ENCODE data around the gene CROCC2.

Gene CROCC2

DNA sequence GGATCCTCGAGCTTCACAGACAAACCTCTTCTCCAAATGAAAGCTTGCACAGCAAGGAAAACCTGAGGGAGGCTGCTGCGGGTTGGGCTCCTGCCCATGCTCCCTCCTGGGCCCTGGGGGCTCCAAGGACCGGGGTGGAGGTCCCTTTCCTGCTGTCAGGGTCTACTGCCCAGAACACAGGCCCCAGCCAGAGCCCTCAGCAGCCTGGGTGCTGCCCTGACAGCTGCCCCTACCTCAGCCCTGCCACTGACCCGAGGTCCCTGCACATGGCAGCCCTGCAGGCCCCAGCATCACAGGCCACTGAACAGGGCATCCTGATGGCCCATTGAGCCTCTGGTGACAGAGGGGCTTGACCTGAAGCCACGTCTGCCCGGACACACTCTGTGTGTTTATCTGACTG lies 41.0 kb downstream of the CROCC2 start:
- Histone ChIP-seq H3K27ac (ENCODE audit: low read length) (no peak overlapping the region), H3K9me3 (ENCODE audit: control insufficient read depth, insufficient read depth, low read length) (no peaks in the 10 kb centered on the region), H3K36me3 (ENCODE audit: control insufficient read depth, insufficient read depth, low read length) (no peaks in the 10 kb centered on the region), H3K27me3 (ENCODE audit: control insufficient read depth, insufficient read depth, low read length) (no peaks in the 10 kb centered on the region), H3K4me3 (ENCODE audit: low read length) (no peak overlapping the region), H3K4me1 (ENCODE audit: control insufficient read depth, insufficient read depth, low read length) (no peaks in the 10 kb centered on the region)
- DNase-seq (ENCODE audit: low read depth, low spot score): no peak
- WGBS (ENCODE audit: insufficient coverage, insufficient read length): no CpG with 5 or more reads among the region's 6 CpGs

DNA sequence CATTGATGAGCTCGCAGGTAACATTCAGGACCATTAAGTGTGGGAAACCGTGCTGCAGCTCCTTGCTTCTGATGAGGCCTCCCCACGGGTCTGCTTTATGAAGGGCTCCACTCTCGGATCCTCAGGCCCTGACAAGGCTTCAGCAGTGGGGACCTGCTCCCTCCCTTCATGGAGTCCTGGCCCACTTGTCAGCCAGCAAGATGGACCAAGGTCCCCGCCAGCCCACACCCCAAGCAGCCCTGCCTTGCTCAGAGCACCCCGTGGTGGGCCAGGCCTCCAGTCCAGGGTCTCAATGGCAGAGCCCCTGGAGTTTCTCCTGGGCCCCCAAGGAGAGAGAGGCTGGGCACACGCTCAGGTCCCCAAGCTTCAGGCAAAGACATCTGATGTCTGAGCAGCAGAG lies 41.5 kb downstream of the CROCC2 start:
- Histone ChIP-seq H3K27me3 (ENCODE audit: control insufficient read depth, insufficient read depth, low read length) (no peaks in the 10 kb centered on the region), H3K4me3 (ENCODE audit: low read length) (no peak overlapping the region), H3K4me1 (ENCODE audit: control insufficient read depth, insufficient read depth, low read length) (no peaks in the 10 kb centered on the region), H3K9me3 (ENCODE audit: control insufficient read depth, insufficient read depth, low read length) (no peaks in the 10 kb centered on the region), H3K36me3 (ENCODE audit: control insufficient read depth, insufficient read depth, low read length) (no peaks in the 10 kb centered on the region), H3K27ac (ENCODE audit: low read length) (no peak overlapping the region)
- WGBS (ENCODE audit: insufficient coverage, insufficient read length): no CpG with 5 or more reads among the region's 7 CpGs
- DNase-seq (ENCODE audit: low read depth, low spot score): no peak

DNA sequence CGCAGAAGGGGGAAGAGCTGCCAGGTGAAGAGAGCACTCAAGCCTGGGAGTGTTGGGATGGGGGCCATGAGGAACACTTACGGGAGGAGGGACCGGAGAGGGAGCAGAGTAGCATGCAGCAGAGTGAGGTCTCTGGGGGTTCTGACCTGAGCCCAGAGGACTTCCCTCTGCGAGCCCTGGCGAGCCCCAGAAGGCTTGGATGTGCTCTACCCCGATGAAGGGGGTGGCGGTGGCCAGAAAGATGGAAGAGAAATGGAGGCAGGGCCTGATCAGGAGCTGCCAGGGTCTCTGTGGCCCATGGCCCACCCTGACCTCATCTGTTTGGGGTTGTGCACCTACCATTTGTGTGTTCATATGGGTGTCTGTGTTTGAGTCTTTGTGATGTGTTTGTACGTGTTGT lies 42.0 kb downstream of the CROCC2 start:
- Histone ChIP-seq H3K27me3 (ENCODE audit: control insufficient read depth, insufficient read depth, low read length) (no peaks in the 10 kb centered on the region), H3K4me1 (ENCODE audit: control insufficient read depth, insufficient read depth, low read length) (no peaks in the 10 kb centered on the region), H3K27ac (ENCODE audit: low read length) (no peak overlapping the region), H3K4me3 (ENCODE audit: low read length) (no peak overlapping the region), H3K36me3 (ENCODE audit: control insufficient read depth, insufficient read depth, low read length) (no peaks in the 10 kb centered on the region), H3K9me3 (ENCODE audit: control insufficient read depth, insufficient read depth, low read length) (no peaks in the 10 kb centered on the region)
- DNase-seq (ENCODE audit: low read depth, low spot score): no peak
- WGBS (ENCODE audit: insufficient coverage, insufficient read length): no CpG with 5 or more reads among the region's 8 CpGs

DNA sequence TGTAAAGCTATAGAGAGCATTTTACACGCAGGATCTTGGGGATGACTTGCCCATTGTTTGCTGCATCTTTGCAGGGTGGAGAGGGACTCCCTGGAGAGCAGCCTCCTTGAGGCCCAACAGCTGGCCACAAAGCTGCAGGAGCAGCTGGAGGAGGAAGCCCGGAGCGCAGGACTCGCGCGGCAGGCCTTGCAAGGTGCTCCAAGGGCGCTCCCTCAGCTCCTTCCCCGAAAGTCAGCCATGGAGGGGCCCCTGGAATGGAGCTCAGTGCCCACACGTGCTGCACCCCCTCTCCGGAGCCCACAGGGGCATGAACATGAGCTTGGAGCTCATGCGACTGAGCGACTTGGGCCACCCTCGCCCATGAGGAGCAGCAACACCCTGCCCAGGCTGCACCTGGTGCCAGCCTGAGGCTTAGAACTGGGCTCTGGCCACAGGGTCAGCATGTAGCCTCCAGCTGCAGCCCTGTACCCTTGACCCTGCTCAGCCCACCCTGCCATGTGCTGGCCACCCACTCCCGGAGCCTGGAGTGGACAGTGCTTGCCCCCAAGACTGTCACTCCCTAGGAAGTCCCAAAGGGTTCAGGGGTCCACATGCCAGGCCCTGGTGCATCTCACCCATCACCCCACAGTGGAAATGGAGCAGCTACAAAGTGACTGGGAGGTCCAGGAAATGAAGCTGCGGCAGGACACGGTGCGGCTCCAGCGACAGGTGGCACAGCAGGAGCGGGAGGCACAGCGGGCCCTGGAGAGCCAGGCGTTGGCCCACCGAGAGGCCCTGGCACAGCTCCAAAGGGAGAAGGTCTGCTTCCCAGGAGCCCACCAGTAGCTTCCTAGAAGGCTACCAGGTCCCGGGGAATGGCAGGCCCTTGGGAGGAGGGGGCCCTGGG lies 43.0 kb downstream of the CROCC2 start:
- Histone ChIP-seq H3K9me3 (ENCODE audit: control insufficient read depth, insufficient read depth, low read length) (no peaks in the 10 kb centered on the region), H3K27ac (ENCODE audit: low read length) (no peak overlapping the region), H3K4me1 (ENCODE audit: control insufficient read depth, insufficient read depth, low read length) (no peaks in the 10 kb centered on the region), H3K36me3 (ENCODE audit: control insufficient read depth, insufficient read depth, low read length) (no peaks in the 10 kb centered on the region), H3K4me3 (ENCODE audit: low read length) (no peak overlapping the region), H3K27me3 (ENCODE audit: control insufficient read depth, insufficient read depth, low read length) (no peaks in the 10 kb centered on the region)
- DNase-seq (ENCODE audit: low read depth, low spot score): no peak
- no CpG with 5 or more reads among the region's 23 CpGs for WGBS (ENCODE audit: insufficient coverage, insufficient read length)

DNA sequence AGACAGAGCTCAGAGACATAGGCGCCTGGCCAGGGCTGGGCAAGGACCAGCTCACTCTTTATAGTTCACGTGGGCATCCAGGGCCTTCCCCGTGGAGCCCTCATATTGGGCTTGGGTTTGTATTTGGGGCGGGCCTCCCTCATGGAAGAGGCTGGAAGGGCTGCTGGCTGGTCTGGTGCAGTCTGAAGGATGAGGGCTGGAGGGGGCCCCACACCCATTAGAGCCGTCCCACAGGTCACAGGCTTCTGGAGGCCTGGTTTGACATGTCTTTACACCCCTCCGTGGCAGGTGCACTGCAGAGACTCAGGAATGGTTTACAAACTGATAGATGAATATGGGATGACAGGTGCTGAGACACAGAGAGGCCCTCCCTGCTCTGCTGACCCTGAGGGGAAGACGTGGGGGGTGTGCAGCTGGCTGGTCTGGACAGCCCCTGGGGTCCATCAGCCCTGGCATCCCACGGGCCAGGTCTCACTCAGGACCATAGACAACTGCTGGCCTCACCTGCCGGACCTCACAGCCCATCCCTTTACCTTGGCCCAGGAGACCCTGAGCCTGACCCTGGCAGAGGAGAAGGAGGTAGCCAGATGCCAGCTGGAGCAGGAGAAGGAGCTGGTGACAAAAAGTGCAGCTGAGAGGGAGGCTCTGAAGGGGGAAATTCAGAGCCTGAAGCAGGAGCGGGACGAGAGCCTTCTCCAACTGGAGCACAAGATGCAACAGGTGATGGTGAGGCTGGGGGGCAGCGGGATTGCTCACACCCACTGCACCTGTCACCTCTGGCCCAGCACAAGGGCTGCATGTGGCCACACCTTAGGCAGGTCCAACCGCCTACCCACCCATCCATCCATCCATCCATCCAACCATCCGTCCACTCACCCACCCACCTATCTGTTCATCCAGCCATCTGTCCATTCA lies 43.9 kb downstream of the CROCC2 start:
- Histone ChIP-seq H3K9me3 (ENCODE audit: control insufficient read depth, insufficient read depth, low read length) (no peaks in the 10 kb centered on the region), H3K27ac (ENCODE audit: low read length) (no peak overlapping the region), H3K4me3 (ENCODE audit: low read length) (no peak overlapping the region), H3K36me3 (ENCODE audit: control insufficient read depth, insufficient read depth, low read length) (no peaks in the 10 kb centered on the region), H3K4me1 (ENCODE audit: control insufficient read depth, insufficient read depth, low read length) (0 out of 2 replicates have a peak, but pooled peaks cover under 1% of the 10 kb centered on the region), H3K27me3 (ENCODE audit: control insufficient read depth, insufficient read depth, low read length) (no peaks in the 10 kb centered on the region)
- DNase-seq (ENCODE audit: low read depth, low spot score): no peak
- WGBS (ENCODE audit: insufficient coverage, insufficient read length): no CpG with 5 or more reads among the region's 14 CpGs

DNA sequence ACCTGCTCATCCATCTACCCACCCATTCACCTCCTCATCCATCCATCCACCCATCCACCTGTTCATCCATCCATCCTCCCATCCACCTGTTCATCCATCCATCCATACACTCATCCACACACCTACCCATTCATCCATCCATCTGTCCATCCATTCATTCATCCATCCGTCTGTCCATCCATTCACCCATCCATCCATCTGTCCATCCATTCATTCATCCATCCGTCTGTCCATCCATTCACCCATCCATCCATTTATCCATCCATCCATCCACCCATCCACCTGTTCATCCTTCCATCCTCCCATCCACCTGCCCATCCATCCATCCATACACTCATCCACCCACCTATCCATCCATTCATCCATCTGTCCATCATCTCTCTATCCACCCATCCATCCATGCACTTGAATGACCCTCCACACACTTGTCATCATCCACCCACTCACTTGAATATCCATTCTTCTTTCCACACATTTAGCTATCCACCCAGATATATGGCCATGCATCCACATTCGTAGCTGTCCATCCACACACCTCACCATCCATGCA lies 45.0 kb downstream of the CROCC2 start:
- no CpG with 5 or more reads among the region's 3 CpGs for WGBS (ENCODE audit: insufficient coverage, insufficient read length)
- Histone ChIP-seq H3K36me3 (ENCODE audit: control insufficient read depth, insufficient read depth, low read length) (no peaks in the 10 kb centered on the region), H3K27ac (ENCODE audit: low read length) (no peak overlapping the region), H3K4me1 (ENCODE audit: control insufficient read depth, insufficient read depth, low read length) (0 out of 2 replicates have a peak, but pooled peaks cover 2% of the 10 kb centered on the region), H3K9me3 (ENCODE audit: control insufficient read depth, insufficient read depth, low read length) (no peaks in the 10 kb centered on the region), H3K4me3 (ENCODE audit: low read length) (no peak overlapping the region), H3K27me3 (ENCODE audit: control insufficient read depth, insufficient read depth, low read length) (no peaks in the 10 kb centered on the region)
- no peak for DNase-seq (ENCODE audit: low read depth, low spot score)

DNA sequence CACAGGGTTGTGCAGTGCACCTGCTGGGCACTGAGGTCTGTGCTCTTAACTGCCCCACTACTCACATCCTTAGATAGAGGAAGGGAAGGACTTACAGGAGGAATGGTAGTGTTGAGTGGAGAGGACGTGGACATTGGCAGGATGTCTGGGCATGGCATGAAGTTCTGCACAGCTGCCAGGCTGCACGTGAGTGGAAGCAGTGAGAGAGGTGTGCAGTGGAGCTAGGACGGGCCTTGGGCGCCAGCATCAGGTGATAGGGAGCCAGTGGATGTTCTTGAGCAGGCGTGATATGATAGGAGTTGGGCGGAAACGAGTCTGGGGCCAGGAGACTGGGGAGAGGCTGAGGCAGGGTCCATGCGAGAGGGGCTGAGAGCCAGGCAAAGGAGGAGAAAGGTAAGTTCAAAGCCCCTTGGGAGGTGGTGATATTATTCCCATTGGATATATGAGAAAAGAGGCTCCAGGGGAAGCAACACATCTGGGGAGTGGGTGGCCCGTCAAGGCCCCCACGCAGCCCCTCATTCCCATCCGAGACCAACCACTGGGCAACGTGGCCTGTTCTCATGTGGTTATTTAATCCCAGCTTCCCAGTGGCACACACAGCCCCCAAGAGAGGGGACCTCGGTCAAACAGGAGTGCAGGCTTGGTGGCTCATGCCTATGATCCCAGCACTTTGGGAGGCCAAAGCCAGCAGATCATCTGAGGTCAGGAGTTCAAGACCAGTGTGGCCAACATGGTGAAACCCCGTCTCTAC lies 46.5 kb downstream of the CROCC2 start:
- no peaks in the 10 kb centered on the region for H3K9me3 ChIP-seq (ENCODE audit: control insufficient read depth, insufficient read depth, low read length)
- H3K27me3 ChIP-seq (ENCODE audit: control insufficient read depth, insufficient read depth, low read length): no peaks in the 10 kb centered on the region
- H3K4me3 ChIP-seq (ENCODE audit: low read length): no peak overlapping the region
- 0 out of 2 replicates have a peak, but pooled peaks cover 2% of the 10 kb centered on the region for H3K4me1 ChIP-seq (ENCODE audit: control insufficient read depth, insufficient read depth, low read length)
- DNase-seq (ENCODE audit: low read depth, low spot score): no peak
- no CpG with 5 or more reads among the region's 14 CpGs for WGBS (ENCODE audit: insufficient coverage, insufficient read length)
- H3K36me3 ChIP-seq (ENCODE audit: control insufficient read depth, insufficient read depth, low read length): no peaks in the 10 kb centered on the region
- no peak overlapping the region for H3K27ac ChIP-seq (ENCODE audit: low read length)

DNA sequence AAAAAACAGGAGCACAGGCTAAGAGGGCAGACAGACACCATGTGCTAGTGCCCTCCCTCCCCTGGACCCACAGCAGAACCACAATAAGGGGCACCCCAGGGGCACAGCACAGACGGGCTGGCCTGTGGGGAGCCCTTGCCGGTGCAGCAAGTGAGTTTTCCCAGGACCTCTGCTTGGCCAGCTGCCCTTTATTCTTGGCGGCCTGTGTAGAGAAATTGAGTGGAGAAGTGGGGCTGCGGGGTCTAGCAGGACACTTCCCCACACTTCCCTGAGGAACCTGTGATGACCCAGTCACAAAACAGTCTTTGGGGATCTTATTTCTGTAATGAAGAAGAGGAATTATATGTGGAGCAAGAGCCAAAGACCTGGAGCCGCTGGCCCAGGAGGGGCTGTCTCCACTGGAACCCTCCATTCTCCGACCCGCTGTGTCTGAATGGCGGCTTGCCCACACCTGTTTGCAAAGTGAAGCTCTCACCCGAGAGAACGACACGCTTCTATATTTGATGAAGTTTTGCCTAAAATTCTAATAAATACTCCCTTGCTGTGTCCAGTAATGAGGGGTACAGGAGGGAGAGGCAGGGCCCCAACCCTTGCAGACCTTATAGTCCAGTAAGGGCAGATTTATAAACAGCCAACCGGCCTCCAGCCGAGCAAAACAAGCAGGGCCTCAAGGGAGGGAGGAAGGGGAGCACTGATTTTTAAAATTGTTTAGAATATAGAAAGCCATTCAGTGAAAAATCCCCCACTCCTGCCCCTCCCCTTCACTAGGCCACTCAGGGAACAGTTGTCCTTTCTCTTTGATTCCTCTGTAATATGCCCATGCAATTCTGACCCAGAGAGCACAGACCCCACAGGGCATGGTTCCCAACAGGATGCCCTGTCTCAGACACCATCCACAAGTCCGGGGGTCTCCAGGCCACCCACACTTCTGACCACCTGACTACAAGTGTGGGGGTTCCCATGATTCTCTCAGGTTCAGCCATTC lies 47.6 kb downstream of the CROCC2 start:
- H3K9me3 ChIP-seq (ENCODE audit: control insufficient read depth, insufficient read depth, low read length): no peaks in the 10 kb centered on the region
- H3K4me3 ChIP-seq (ENCODE audit: low read length): no peak overlapping the region
- no peak for DNase-seq (ENCODE audit: low read depth, low spot score)
- 0 out of 2 replicates have a peak, but pooled peaks cover 2% of the 10 kb centered on the region for H3K4me1 ChIP-seq (ENCODE audit: control insufficient read depth, insufficient read depth, low read length)
- no CpG with 5 or more reads among the region's 14 CpGs for WGBS (ENCODE audit: insufficient coverage, insufficient read length)
- H3K27me3 ChIP-seq (ENCODE audit: control insufficient read depth, insufficient read depth, low read length): no peaks in the 10 kb centered on the region
- H3K27ac ChIP-seq (ENCODE audit: low read length): no peak overlapping the region
- H3K36me3 ChIP-seq (ENCODE audit: control insufficient read depth, insufficient read depth, low read length): no peaks in the 10 kb centered on the region
